Measurements from ENCODE around the gene RASIP1.

The RASIP1 gene

DNA sequence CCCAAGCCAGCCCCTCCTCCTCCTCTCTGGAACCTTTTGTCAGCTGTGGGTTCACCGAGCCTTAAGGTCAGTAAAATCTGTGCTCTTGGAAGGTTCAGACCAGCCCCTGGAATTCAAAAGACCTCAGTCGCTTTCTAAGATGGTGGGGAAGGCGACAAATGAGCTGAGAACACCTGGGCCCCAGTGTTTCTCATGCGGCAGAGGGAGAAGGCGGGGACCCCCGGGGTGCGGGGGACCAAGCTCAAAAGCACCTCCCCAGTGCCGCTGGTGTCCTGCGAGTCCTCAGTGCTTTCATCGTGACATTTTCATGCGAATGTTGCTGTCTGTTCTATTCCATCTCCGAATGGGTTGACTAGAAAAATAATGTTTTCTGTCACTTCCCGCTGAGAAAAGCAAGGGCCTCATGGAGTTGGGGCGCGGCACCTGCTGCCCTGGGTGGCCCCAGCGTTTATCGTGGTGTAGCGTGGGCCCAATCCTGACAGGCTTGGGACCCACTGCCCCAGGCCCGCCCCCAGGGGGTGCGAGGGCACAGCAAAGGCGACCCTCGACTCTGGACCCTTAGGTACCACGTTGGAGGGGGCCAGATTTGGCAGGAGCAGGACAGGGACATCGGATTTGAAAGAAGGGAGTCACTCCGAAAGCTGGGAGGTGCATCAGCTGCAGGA lies 66.8 kb downstream of the RASIP1 start:
- no peak for DNase-seq (ENCODE audit: low spot score)

DNA sequence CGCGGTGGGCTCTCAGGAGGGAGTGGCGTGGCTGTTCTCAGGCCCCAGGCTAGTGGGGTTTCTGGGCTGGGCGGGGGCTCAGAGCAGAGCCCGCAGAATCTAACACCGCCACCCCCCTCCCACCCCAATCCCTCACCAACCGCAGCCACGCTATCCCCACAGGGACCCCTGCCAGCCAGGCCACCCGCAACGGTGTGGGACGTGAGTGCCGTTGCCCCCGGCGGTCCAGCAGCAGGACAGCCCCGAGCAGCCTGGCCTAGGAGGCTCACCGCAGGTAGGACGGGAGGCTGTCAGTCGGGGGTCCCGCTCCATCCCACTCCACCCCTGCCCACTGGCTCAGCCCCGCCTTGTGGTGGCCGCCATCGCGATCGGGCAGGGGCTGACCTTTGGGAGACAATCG lies 67.4 kb downstream of the RASIP1 start, which contains the start of gene NTN5:
Gene NTN5, minus strand, starts transcription at position 24 of the 400 bp plus-strand sequence. CDS start 2,031 bp downstream, outside the sequence.
- DNase-seq (ENCODE audit: low spot score): no peak

DNA sequence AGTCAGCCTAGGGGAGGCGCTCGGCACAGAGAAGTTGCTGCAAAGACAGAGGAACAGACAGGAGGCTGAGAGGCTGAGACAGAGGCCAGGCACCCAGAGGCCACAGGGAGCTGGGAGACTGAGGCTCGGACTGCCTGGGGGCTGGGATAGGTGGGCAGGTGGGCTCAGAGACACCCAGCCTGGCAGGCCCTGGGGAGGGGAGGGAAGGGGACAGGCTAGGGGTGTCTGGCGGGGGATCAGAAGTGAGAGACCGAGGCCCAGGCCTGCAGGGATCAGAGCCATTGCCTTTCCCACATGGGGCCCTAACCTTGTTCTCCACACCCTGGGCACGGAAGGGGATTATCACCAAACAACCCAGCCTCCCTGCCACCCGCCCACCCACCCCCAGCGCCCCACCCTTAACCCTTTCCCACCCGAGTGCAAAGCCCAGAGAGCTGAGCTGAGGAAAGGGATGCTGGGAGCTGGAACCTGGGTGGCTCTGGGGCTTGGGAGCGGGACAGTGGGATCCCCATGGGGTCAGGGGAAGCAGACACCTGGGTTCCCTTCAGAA lies 68.9 kb downstream of the RASIP1 start:
- no peak for DNase-seq (ENCODE audit: low spot score)

DNA sequence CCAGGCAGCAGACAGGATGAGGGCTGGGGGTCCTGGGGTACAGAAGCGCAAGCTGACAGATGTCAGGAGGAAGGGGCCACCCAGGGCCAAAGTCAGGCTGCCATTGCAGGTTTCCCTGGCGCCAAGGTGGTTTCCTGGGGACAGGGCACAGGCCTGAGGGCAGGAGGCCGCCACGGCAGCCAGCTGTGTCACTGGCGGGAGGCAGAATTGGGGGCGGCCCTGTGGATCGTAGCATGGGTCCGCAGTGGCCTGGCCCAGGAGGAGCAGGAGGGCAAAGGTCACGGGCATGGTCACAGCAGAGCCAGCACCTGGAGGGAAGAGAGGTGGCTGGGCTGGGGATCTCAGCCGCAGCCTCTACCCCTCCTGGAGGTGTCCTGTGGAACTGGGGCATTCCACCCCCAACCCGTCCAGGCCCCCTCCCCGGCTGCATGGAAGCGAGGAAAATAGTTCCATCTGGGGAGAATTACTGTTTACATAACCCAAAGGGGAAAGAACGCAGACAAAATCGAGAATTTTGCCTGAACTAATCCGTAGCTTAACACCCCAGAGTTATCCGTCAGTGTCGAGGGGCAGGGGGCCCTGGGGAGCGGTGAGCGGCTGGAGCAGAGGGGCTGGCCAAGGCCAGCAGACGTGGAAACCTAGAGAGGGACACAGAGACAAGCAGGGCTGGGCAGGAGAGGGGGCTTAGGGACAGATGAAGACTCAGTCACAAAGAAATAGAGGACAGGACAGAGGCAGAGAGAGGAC lies 69.5 kb downstream of the RASIP1 start:
- DNase-seq (ENCODE audit: low spot score): no peak

Measured in hepatic stellate cell (primary cell).